ENCODE measurements around the gene CRISP3.

CRISP3 gene, protein sequence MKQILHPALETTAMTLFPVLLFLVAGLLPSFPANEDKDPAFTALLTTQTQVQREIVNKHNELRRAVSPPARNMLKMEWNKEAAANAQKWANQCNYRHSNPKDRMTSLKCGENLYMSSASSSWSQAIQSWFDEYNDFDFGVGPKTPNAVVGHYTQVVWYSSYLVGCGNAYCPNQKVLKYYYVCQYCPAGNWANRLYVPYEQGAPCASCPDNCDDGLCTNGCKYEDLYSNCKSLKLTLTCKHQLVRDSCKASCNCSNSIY

DNA sequence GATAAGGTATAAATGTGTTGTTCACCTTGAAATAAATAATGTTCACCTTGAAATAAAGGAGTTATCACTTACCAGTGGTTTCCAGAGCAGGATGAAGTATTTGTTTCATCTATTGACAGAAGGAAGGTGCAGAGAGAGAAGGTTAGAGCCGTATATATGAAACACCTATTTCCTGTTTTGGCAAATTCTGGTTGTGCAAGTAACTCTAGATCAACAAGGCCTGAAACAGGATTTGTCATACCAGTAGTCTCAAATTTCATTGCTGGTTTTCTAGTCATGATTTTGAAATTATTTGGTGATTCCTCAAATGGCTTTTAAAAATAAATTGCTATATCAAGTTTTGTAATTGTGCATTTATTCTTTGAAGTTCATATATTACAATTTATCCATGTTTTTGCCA lies at the start of gene CRISP3:
TSS of gene CRISP3 (minus strand) at position 130 of the 400 bp plus-strand sequence. CDS start at position 109, 21 bp downstream.
- no peaks in the 10 kb centered on the region for H3K27me3 ChIP-seq (ENCODE audit: control insufficient read depth, insufficient read depth, low read length)
- H3K4me1 ChIP-seq (ENCODE audit: control insufficient read depth, insufficient read depth, low read length): no peaks in the 10 kb centered on the region
- H3K27ac ChIP-seq (ENCODE audit: low read depth, low read length): no peak within 1 kb of the TSS
- no peak within 1 kb of the TSS for H3K9ac ChIP-seq (ENCODE audit: low read depth, low read length)
- H3K4me3 ChIP-seq (ENCODE audit: low read depth, low read length): no peak within 1 kb of the TSS
- no peaks in the 10 kb centered on the region for H3K36me3 ChIP-seq (ENCODE audit: control insufficient read depth, insufficient read depth, low read length)
- no peaks in the 10 kb centered on the region for H3K9me3 ChIP-seq (ENCODE audit: control insufficient read depth, insufficient read depth, low read length)

DNA sequence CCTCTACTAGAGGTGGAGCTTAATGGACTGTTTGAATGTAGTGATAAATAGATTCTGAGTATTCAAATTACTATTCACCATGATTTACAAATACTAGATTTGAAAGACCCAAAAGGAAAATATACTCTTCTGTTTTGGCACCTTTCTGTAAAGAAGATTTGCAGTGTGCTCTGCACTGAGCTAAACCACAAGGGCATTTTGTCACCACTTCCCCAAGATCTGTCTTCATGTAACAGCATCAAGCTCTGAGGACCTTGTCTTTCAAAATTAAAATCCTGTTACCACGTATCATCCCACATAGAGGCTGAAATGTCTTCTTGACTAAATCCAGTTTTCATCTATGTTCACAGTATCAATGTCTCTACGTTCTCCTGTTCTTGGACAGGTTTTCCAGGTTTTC lies 46.2 kb upstream of the CRISP3 start:
- Histone ChIP-seq H3K27ac (ENCODE audit: low read depth, low read length) (no peak overlapping the region), H3K4me3 (ENCODE audit: low read depth, low read length) (no peak overlapping the region), H3K9ac (ENCODE audit: low read depth, low read length) (no peak overlapping the region), H3K9me3 (ENCODE audit: control insufficient read depth, insufficient read depth, low read length) (no peaks in the 10 kb centered on the region), H3K27me3 (ENCODE audit: control insufficient read depth, insufficient read depth, low read length) (no peaks in the 10 kb centered on the region), H3K36me3 (ENCODE audit: control insufficient read depth, insufficient read depth, low read length) (no peaks in the 10 kb centered on the region), H3K4me1 (ENCODE audit: control insufficient read depth, insufficient read depth, low read length) (peaks cover 7% of the 10 kb centered on the region; the same call in 1 of the 2 replicates)

DNA sequence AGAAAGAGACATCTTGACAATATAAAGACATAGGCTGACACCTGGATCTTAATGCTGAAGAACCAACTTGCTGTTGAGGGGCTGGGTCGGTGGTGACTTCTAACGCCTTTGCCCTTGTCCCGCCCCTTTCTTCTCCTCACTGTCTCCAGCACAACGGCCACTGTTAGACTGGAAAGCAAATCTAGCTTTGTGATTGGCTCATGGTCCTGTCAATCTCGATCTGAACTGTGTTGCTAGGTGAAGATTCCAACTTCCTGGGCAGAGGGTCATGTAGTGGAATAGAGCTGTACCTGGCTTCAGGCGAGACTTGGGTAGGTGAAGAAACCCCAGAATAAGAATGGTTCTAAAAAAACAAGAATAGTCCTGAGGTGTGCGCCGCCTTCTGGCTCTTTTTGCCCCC lies 43.0 kb upstream of the CRISP3 start, which contains the start of gene PGK2:
TSS of gene PGK2 (minus strand) at position 110 of the 400 bp plus-strand sequence. CDS start at position 12, 98 bp downstream.
- H3K36me3 ChIP-seq (ENCODE audit: control insufficient read depth, insufficient read depth, low read length): no peaks in the 10 kb centered on the region
- H3K9me3 ChIP-seq (ENCODE audit: control insufficient read depth, insufficient read depth, low read length): no peaks in the 10 kb centered on the region
- H3K9ac ChIP-seq (ENCODE audit: low read depth, low read length): no peak within 1 kb of the TSS
- H3K4me1 ChIP-seq (ENCODE audit: control insufficient read depth, insufficient read depth, low read length): peaks cover 7% of the 10 kb centered on the region; the same call in 1 of the 2 replicates
- no peak within 1 kb of the TSS for H3K27ac ChIP-seq (ENCODE audit: low read depth, low read length)
- H3K4me3 ChIP-seq (ENCODE audit: low read depth, low read length): no peak within 1 kb of the TSS
- H3K27me3 ChIP-seq (ENCODE audit: control insufficient read depth, insufficient read depth, low read length): no peaks in the 10 kb centered on the region

DNA sequence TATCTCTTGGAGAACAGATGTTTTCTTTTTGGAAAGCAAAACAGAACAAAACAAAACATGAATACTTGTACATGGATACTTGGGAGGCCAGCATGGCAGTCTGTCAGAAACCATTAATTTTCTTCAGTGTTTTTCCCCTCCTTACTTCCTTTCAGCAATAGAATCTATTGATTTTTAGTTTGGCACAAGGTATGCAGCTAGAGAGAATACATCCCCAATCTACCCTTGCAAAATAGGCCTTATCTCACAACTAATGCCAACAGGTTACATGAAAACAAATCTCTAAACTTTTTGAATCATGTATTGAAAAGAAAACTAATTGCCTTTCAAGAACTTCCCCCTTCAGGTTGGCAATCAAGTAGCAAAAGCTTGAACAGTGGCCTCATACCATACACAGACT lies 40.1 kb upstream of the CRISP3 start:
- Histone ChIP-seq H3K4me3 (ENCODE audit: low read depth, low read length) (no peak overlapping the region), H3K36me3 (ENCODE audit: control insufficient read depth, insufficient read depth, low read length) (no peaks in the 10 kb centered on the region), H3K4me1 (ENCODE audit: control insufficient read depth, insufficient read depth, low read length) (peaks cover 7% of the 10 kb centered on the region; the same call in 1 of the 2 replicates), H3K9ac (ENCODE audit: low read depth, low read length) (no peak overlapping the region), H3K27ac (ENCODE audit: low read depth, low read length) (no peak overlapping the region), H3K9me3 (ENCODE audit: control insufficient read depth, insufficient read depth, low read length) (no peaks in the 10 kb centered on the region), H3K27me3 (ENCODE audit: control insufficient read depth, insufficient read depth, low read length) (no peaks in the 10 kb centered on the region)

DNA sequence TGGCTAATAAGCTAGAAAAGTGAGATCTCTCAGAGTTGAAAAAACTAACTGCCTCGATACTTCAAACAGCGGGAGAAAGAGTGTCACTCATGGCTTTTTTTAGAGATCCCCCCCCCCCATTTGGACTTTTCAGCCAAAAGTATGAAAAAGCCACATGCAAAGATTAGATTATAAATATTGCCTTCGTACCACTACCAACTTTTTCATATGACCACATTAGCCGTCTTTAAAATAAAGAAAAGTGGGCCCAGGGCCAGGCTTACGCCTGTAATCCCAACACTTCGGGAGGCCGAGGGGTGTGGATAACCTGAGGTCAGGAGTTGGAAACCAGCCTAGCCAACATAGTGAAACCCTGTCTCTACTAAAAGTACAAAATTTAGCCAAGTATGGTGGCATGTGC lies 38.5 kb upstream of the CRISP3 start:
- H3K36me3 ChIP-seq (ENCODE audit: control insufficient read depth, insufficient read depth, low read length): no peaks in the 10 kb centered on the region
- peaks cover 5% of the 10 kb centered on the region; the same call in 1 of the 2 replicates for H3K4me1 ChIP-seq (ENCODE audit: control insufficient read depth, insufficient read depth, low read length)
- no peaks in the 10 kb centered on the region for H3K27me3 ChIP-seq (ENCODE audit: control insufficient read depth, insufficient read depth, low read length)
- H3K9me3 ChIP-seq (ENCODE audit: control insufficient read depth, insufficient read depth, low read length): no peaks in the 10 kb centered on the region
- no peak overlapping the region for H3K4me3 ChIP-seq (ENCODE audit: low read depth, low read length)
- no peak overlapping the region for H3K9ac ChIP-seq (ENCODE audit: low read depth, low read length)
- H3K27ac ChIP-seq (ENCODE audit: low read depth, low read length): no peak overlapping the region

DNA sequence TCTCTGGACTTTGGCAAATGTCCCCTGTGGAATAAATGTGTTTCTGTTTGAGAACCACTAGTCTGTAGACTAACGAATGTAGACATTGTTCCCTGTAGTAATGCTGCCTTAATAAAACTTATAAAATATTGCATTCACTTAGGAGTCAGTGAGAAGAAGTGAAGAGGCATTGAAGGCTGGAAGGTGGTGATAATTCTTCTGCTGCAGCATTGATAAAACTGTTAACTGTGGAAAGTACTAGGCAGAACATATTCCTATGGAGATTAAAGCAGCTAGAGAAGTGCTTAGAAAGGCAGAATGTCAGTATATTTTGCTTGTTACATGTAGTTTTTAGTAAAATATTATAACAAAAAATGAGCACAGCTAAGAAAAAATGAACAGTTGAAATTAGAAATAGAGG lies 38.1 kb upstream of the CRISP3 start:
- no peaks in the 10 kb centered on the region for H3K9me3 ChIP-seq (ENCODE audit: control insufficient read depth, insufficient read depth, low read length)
- H3K36me3 ChIP-seq (ENCODE audit: control insufficient read depth, insufficient read depth, low read length): no peaks in the 10 kb centered on the region
- no peaks in the 10 kb centered on the region for H3K27me3 ChIP-seq (ENCODE audit: control insufficient read depth, insufficient read depth, low read length)
- no peak overlapping the region for H3K4me3 ChIP-seq (ENCODE audit: low read depth, low read length)
- H3K4me1 ChIP-seq (ENCODE audit: control insufficient read depth, insufficient read depth, low read length): 0 out of 2 replicates have a peak, but pooled peaks cover under 1% of the 10 kb centered on the region
- H3K27ac ChIP-seq (ENCODE audit: low read depth, low read length): no peak overlapping the region
- no peak overlapping the region for H3K9ac ChIP-seq (ENCODE audit: low read depth, low read length)

DNA sequence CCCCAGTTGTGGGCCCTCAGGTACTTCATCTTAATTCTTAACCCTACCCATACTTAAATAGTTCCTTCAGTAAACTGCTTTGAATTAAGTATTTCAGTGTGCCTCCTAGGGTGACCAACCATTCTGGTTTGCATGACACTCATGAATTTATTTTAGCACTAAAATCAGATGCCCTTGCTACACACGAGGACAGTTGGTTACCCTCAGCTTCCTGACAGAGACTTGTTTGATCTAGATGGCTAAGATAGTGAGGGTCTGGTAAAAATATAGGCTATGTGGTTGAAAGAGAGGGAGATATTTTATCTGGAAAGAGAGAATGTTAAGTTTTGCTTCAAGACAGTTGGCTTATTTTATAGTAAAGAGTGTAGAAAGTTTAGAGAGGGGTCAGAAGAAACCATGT lies 32.3 kb upstream of the CRISP3 start:
- Histone ChIP-seq H3K9ac (ENCODE audit: low read depth, low read length) (no peak overlapping the region), H3K27ac (ENCODE audit: low read depth, low read length) (no peak overlapping the region)

DNA sequence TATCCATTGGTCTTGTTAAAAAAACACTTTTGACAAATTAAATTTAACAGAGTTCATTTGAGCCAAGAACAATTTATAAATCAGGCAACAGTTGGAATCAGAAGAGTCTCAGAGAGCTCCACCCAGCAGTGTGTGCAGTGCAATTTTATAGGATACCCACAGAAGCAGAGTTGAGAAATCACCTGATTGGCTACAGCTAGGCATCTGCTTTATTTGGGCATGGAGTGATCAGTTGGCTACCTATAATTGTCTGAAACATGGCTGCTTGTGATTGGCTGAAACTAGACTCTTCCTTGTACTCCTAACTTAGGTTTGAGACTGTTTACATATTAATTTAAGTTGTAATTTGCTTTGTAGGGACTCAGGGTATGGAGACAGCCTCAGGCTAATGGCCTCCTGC lies 30.9 kb upstream of the CRISP3 start:
- Histone ChIP-seq H3K9ac (ENCODE audit: low read depth, low read length) (no peak overlapping the region), H3K4me3 (ENCODE audit: low read depth, low read length) (no peak overlapping the region), H3K36me3 (ENCODE audit: control insufficient read depth, insufficient read depth, low read length) (no peaks in the 10 kb centered on the region), H3K9me3 (ENCODE audit: control insufficient read depth, insufficient read depth, low read length) (peaks cover 9% of the 10 kb centered on the region), H3K27me3 (ENCODE audit: control insufficient read depth, insufficient read depth, low read length) (no peaks in the 10 kb centered on the region), H3K4me1 (ENCODE audit: control insufficient read depth, insufficient read depth, low read length) (no peaks in the 10 kb centered on the region), H3K27ac (ENCODE audit: low read depth, low read length) (no peak overlapping the region)

More for the DNA sequence above, 32.3 kb upstream of the CRISP3 start:
- H3K4me1 ChIP-seq (ENCODE audit: control insufficient read depth, insufficient read depth, low read length): no peaks in the 10 kb centered on the region
- H3K9me3 ChIP-seq (ENCODE audit: control insufficient read depth, insufficient read depth, low read length): peaks cover 9% of the 10 kb centered on the region
- H3K4me3 ChIP-seq (ENCODE audit: low read depth, low read length): no peak overlapping the region
- H3K27me3 ChIP-seq (ENCODE audit: control insufficient read depth, insufficient read depth, low read length): no peaks in the 10 kb centered on the region
- no peaks in the 10 kb centered on the region for H3K36me3 ChIP-seq (ENCODE audit: control insufficient read depth, insufficient read depth, low read length)

DNA sequence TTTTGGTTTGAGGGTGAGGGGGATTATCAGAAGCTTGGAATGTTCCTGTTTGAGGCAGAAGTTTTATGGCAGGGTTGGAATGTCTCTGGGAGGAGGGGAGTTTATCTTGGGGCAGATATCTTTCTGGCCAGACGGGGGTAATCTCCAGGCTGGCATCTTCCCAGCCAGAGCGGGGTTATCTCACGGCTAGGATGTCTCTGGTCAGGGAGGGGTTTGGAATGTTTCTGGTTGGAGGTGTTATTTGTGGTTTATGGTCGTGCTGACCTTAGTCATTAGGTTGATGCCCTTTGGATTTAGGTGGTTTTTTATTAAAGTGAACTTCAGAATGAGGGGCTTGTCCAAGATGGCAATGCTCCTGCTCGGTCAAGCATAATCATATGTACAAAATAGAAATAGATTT lies 28.1 kb upstream of the CRISP3 start:
- Histone ChIP-seq H3K4me1 (ENCODE audit: control insufficient read depth, insufficient read depth, low read length) (no peaks in the 10 kb centered on the region), H3K9me3 (ENCODE audit: control insufficient read depth, insufficient read depth, low read length) (peaks cover 9% of the 10 kb centered on the region), H3K36me3 (ENCODE audit: control insufficient read depth, insufficient read depth, low read length) (no peaks in the 10 kb centered on the region), H3K27ac (ENCODE audit: low read depth, low read length) (no peak overlapping the region), H3K9ac (ENCODE audit: low read depth, low read length) (no peak overlapping the region), H3K27me3 (ENCODE audit: control insufficient read depth, insufficient read depth, low read length) (no peaks in the 10 kb centered on the region), H3K4me3 (ENCODE audit: low read depth, low read length) (no peak overlapping the region)

DNA sequence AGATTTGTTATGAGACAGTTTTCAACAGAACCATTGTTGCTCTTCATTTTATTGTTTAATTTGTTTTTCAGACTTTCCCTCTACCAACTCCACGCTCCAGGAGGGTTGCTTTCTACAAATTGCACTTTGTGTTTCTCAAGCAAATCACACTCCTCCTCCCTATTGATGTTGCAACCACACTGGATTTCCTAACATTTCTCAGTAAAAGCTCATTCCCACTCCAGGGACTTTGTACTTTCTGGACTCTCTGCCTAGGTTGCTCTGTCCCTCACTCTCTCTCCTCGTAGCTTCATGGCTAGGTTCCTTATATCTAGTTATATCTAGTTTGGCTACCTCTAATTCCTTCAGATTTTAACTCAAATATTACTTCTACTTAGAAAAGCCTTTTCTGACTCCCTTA lies 22.6 kb upstream of the CRISP3 start:
- H3K9ac ChIP-seq (ENCODE audit: low read depth, low read length): no peak overlapping the region
- no peaks in the 10 kb centered on the region for H3K27me3 ChIP-seq (ENCODE audit: control insufficient read depth, insufficient read depth, low read length)
- no peak overlapping the region for H3K4me3 ChIP-seq (ENCODE audit: low read depth, low read length)
- H3K9me3 ChIP-seq (ENCODE audit: control insufficient read depth, insufficient read depth, low read length): peaks cover 3% of the 10 kb centered on the region
- H3K27ac ChIP-seq (ENCODE audit: low read depth, low read length): no peak overlapping the region
- H3K36me3 ChIP-seq (ENCODE audit: control insufficient read depth, insufficient read depth, low read length): no peaks in the 10 kb centered on the region
- no peaks in the 10 kb centered on the region for H3K4me1 ChIP-seq (ENCODE audit: control insufficient read depth, insufficient read depth, low read length)

DNA sequence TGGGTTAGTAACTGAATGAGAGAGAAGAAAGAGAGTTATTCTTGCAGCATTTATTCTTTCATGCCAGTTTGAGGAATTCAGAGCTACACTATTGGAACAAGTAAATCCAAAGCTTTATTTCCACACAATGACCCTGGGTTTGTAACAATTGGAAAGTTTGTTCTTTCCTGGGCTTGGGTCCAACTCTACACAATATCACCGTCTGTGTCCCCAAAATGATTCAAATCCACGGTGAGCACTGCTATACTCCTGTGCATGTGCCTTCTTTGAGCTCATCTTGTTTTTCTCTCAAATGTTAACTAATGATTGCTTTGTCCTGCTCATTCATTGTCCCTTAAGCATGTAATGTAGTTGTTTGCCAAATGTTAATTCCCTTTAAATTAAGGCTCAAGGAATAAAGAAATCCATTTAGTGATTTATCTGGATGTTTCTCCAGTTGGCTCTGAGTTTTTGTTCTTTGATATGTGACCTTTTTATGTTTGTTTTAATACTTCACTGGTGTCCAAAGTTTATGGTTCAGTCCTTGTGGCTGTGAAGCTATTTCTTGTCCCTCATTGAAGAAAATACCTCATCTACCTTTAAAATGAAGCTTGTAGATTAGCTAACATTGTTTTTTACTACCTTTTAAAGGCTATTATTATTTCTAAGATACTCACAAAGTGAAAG lies 20.5 kb upstream of the CRISP3 start:
- no peaks in the 10 kb centered on the region for H3K9me3 ChIP-seq (ENCODE audit: control insufficient read depth, insufficient read depth, low read length)
- H3K4me3 ChIP-seq (ENCODE audit: low read depth, low read length): no peak overlapping the region
- no peaks in the 10 kb centered on the region for H3K4me1 ChIP-seq (ENCODE audit: control insufficient read depth, insufficient read depth, low read length)
- no peak overlapping the region for H3K27ac ChIP-seq (ENCODE audit: low read depth, low read length)
- no peak overlapping the region for H3K9ac ChIP-seq (ENCODE audit: low read depth, low read length)
- no peaks in the 10 kb centered on the region for H3K27me3 ChIP-seq (ENCODE audit: control insufficient read depth, insufficient read depth, low read length)
- H3K36me3 ChIP-seq (ENCODE audit: control insufficient read depth, insufficient read depth, low read length): no peaks in the 10 kb centered on the region
